ENCODE measurements around the gene PPIG. TPM values are rescaled to one million over a fixed set of nuclear protein-coding genes. Genes with fewer than 3 reads are reported as not detected.
"Not testable (repeated sequence)": the region's sequence is repeated elsewhere in the genome, so short reads cannot be mapped to it uniquely, and the experiment has no call there.

PPIG gene
- total RNA-seq, 3 donors from 2014 or later: 45.8 to 66.9 (median 49.2) TPM

GRCh38 chr2:169562519-169562918, 21.6 kb upstream of the PPIG start:
- intact Hi-C loops (cut with DNase I, micrococcal nuclease): no loop called here
- no peak overlapping the region for H3K4me3 ChIP-seq
- no peak for TF ChIP-seq CTCF (IDR thresholded peaks at IDR 0.05)
- H3K4me1 ChIP-seq (ENCODE audit: low read depth): no peaks in the 10 kb centered on the region
- H3K36me3 ChIP-seq (ENCODE audit: low read depth): no peaks in the 10 kb centered on the region
- no peak for ATAC-seq
- DNase-seq: no peak
- H3K9me3 ChIP-seq: no peaks in the 10 kb centered on the region

- Histone ChIP-seq H3K4me3 (no peak overlapping the region), H3K36me3 (ENCODE audit: low read depth) (no peaks in the 10 kb centered on the region), H3K4me1 (ENCODE audit: low read depth) (peaks cover 4% of the 10 kb centered on the region), H3K9me3 (no peaks in the 10 kb centered on the region)
- TF ChIP-seq CTCF (IDR thresholded peaks at IDR 0.05): no peak
- DNase-seq: no peak
- no peak for ATAC-seq
- intact Hi-C loops (cut with DNase I, micrococcal nuclease): no loop called here
Measured at GRCh38 chr2:169565686-169566085, 18.5 kb upstream of the PPIG start.

- intact Hi-C loops (cut with DNase I, micrococcal nuclease): no loop called here
- TF ChIP-seq CTCF (IDR thresholded peaks at IDR 0.05): no peak
Measured at GRCh38 chr2:169569948-169570347, 14.2 kb upstream of the PPIG start.

GRCh38 chr2:169570752-169571151, 13.4 kb upstream of the PPIG start:
- H3K9me3 ChIP-seq; ATAC-seq; DNase-seq; H3K36me3 ChIP-seq (ENCODE audit: low read depth); H3K4me3 ChIP-seq; intact Hi-C loops (cut with DNase I, micrococcal nuclease): not testable (repeated sequence)
- peaks cover 24% of the 10 kb centered on the region for H3K4me1 ChIP-seq (ENCODE audit: low read depth)

More at GRCh38 chr2:169569948-169570347, 14.2 kb upstream of the PPIG start:
- no peaks in the 10 kb centered on the region for H3K9me3 ChIP-seq
- DNase-seq (no peak), ATAC-seq (no peak)
- H3K4me3 ChIP-seq: no peak overlapping the region
- H3K4me1 ChIP-seq (ENCODE audit: low read depth): peaks cover 24% of the 10 kb centered on the region
- no peaks in the 10 kb centered on the region for H3K36me3 ChIP-seq (ENCODE audit: low read depth)

GRCh38 chr2:169571571-169571970, 12.6 kb upstream of the PPIG start:
- peaks cover 24% of the 10 kb centered on the region for H3K4me1 ChIP-seq (ENCODE audit: low read depth)
- H3K9me3 ChIP-seq: no peaks in the 10 kb centered on the region
- no peak overlapping the region for H3K4me3 ChIP-seq
- intact Hi-C loops (cut with DNase I, micrococcal nuclease): no loop called here
- TF ChIP-seq CTCF (IDR thresholded peaks at IDR 0.05): no peak
- H3K36me3 ChIP-seq (ENCODE audit: low read depth): no peaks in the 10 kb centered on the region
- DNase-seq (no peak), ATAC-seq (no peak)

GRCh38 chr2:169572189-169572588, 12.0 kb upstream of the PPIG start:
- no peaks in the 10 kb centered on the region for H3K36me3 ChIP-seq (ENCODE audit: low read depth)
- no peak for ATAC-seq
- no peaks in the 10 kb centered on the region for H3K9me3 ChIP-seq
- TF ChIP-seq CTCF (IDR thresholded peaks at IDR 0.05): no peak
- intact Hi-C loops (cut with DNase I, micrococcal nuclease): no loop called here
- H3K4me3 ChIP-seq: no peak overlapping the region
- peaks cover 24% of the 10 kb centered on the region for H3K4me1 ChIP-seq (ENCODE audit: low read depth)
- no peak for DNase-seq
